ENCODE results near the gene GAS6.

The GAS6 gene

GRCh38 chr13:113804703-113805430, 59.0 kb downstream of the GAS6 start:
- H2AFZ ChIP-seq (ENCODE audit: low read depth, low read length): no peak overlapping the region
- no peaks in the 10 kb centered on the region for H3K36me3 ChIP-seq (ENCODE audit: insufficient read depth, low read length)
- peaks cover 8% of the 10 kb centered on the region for H4K20me1 ChIP-seq (ENCODE audit: insufficient read depth, low read length)
- no peak for TF ChIP-seq EZH2 (IDR thresholded peaks at IDR 0.05; ENCODE audit: borderline replicate concordance, low read depth, low read length, severe bottlenecking)
- no peak for TF ChIP-seq CTCF (IDR thresholded peaks at IDR 0.05; ENCODE audit: borderline replicate concordance, extremely low read depth, low read length, poor library complexity, severe bottlenecking)
- ATAC-seq (ENCODE audit: insufficient read depth, low read depth): no peak
- no peak for DNase-seq
- H3K4me3 ChIP-seq (ENCODE audit: low read depth in 1 of 2, low read length in 2 of 2): no peak overlapping the region
- H3K4me1 ChIP-seq (ENCODE audit: insufficient read depth, low read length): no peaks in the 10 kb centered on the region
- no peaks in the 10 kb centered on the region for H3K27me3 ChIP-seq (ENCODE audit: insufficient read depth, low read length, poor library complexity)
- H3K9me3 ChIP-seq (ENCODE audit: insufficient read depth, low read length, severe bottlenecking): peaks cover 19% of the 10 kb centered on the region
- H3K9ac ChIP-seq (ENCODE audit: low read depth, low read length): no peak overlapping the region
- H3K27ac ChIP-seq (ENCODE audit: low read length): no peak overlapping the region
- H3K4me2 ChIP-seq (ENCODE audit: insufficient read depth, low read length): no peak overlapping the region
- H3K79me2 ChIP-seq (ENCODE audit: insufficient read depth, low read length): no peaks in the 10 kb centered on the region

- peaks cover 8% of the 10 kb centered on the region for H4K20me1 ChIP-seq (ENCODE audit: insufficient read depth, low read length)
- no peak overlapping the region for H3K27ac ChIP-seq (ENCODE audit: low read length)
- H3K79me2 ChIP-seq (ENCODE audit: insufficient read depth, low read length): no peaks in the 10 kb centered on the region
- ATAC-seq (ENCODE audit: insufficient read depth, low read depth) (no peak), DNase-seq (no peak)
- TF ChIP-seq EZH2 (IDR thresholded peaks at IDR 0.05; ENCODE audit: borderline replicate concordance, low read depth, low read length, severe bottlenecking): no peak
- TF ChIP-seq CTCF (IDR thresholded peaks at IDR 0.05; ENCODE audit: borderline replicate concordance, extremely low read depth, low read length, poor library complexity, severe bottlenecking): no peak
- H3K4me3 ChIP-seq (ENCODE audit: low read depth in 1 of 2, low read length in 2 of 2): no peak overlapping the region
- no peaks in the 10 kb centered on the region for H3K4me1 ChIP-seq (ENCODE audit: insufficient read depth, low read length)
- no peak overlapping the region for H2AFZ ChIP-seq (ENCODE audit: low read depth, low read length)
- peaks cover 14% of the 10 kb centered on the region for H3K9me3 ChIP-seq (ENCODE audit: insufficient read depth, low read length, severe bottlenecking)
- no peaks in the 10 kb centered on the region for H3K36me3 ChIP-seq (ENCODE audit: insufficient read depth, low read length)
- H3K27me3 ChIP-seq (ENCODE audit: insufficient read depth, low read length, poor library complexity): no peaks in the 10 kb centered on the region
- H3K9ac ChIP-seq (ENCODE audit: low read depth, low read length): no peak overlapping the region
- no peak overlapping the region for H3K4me2 ChIP-seq (ENCODE audit: insufficient read depth, low read length)
Observed at GRCh38 chr13:113804017-113804702, 59.7 kb downstream of the GAS6 start.

GRCh38 chr13:113803409-113804016, 60.4 kb downstream of the GAS6 start:
- no peak overlapping the region for H3K27ac ChIP-seq (ENCODE audit: low read length)
- no peaks in the 10 kb centered on the region for H3K36me3 ChIP-seq (ENCODE audit: insufficient read depth, low read length)
- H3K4me2 ChIP-seq (ENCODE audit: insufficient read depth, low read length): no peak overlapping the region
- no peak overlapping the region for H3K9ac ChIP-seq (ENCODE audit: low read depth, low read length)
- no peaks in the 10 kb centered on the region for H3K27me3 ChIP-seq (ENCODE audit: insufficient read depth, low read length, poor library complexity)
- ATAC-seq (ENCODE audit: insufficient read depth, low read depth) (no peak), DNase-seq (no peak)
- TF ChIP-seq EZH2 (IDR thresholded peaks at IDR 0.05; ENCODE audit: borderline replicate concordance, low read depth, low read length, severe bottlenecking): no peak
- no peak for TF ChIP-seq CTCF (IDR thresholded peaks at IDR 0.05; ENCODE audit: borderline replicate concordance, extremely low read depth, low read length, poor library complexity, severe bottlenecking)
- no peaks in the 10 kb centered on the region for H3K4me1 ChIP-seq (ENCODE audit: insufficient read depth, low read length)
- no peak overlapping the region for H2AFZ ChIP-seq (ENCODE audit: low read depth, low read length)
- no peaks in the 10 kb centered on the region for H3K79me2 ChIP-seq (ENCODE audit: insufficient read depth, low read length)
- H3K9me3 ChIP-seq (ENCODE audit: insufficient read depth, low read length, severe bottlenecking): peaks cover 10% of the 10 kb centered on the region
- peaks cover 8% of the 10 kb centered on the region for H4K20me1 ChIP-seq (ENCODE audit: insufficient read depth, low read length)
- no peak overlapping the region for H3K4me3 ChIP-seq (ENCODE audit: low read depth in 1 of 2, low read length in 2 of 2)

All from DND-41 (cell line).